ENCODE results near the gene APPL1. TPM values are rescaled to one million over a fixed set of nuclear protein-coding genes. Genes with fewer than 3 reads are reported as not detected.
A peak's percentile ranks its signal among the peaks of the same experiment; 100 is the strongest.

APPL1 gene
- total and polyA plus RNA-seq, 2 of the 13 experiments (the other 11 are each of a cell fraction or from before 2014, with no cell fraction given) = 14.3 to 29.0 TPM

- TF ChIP-seq, protein P1, sequence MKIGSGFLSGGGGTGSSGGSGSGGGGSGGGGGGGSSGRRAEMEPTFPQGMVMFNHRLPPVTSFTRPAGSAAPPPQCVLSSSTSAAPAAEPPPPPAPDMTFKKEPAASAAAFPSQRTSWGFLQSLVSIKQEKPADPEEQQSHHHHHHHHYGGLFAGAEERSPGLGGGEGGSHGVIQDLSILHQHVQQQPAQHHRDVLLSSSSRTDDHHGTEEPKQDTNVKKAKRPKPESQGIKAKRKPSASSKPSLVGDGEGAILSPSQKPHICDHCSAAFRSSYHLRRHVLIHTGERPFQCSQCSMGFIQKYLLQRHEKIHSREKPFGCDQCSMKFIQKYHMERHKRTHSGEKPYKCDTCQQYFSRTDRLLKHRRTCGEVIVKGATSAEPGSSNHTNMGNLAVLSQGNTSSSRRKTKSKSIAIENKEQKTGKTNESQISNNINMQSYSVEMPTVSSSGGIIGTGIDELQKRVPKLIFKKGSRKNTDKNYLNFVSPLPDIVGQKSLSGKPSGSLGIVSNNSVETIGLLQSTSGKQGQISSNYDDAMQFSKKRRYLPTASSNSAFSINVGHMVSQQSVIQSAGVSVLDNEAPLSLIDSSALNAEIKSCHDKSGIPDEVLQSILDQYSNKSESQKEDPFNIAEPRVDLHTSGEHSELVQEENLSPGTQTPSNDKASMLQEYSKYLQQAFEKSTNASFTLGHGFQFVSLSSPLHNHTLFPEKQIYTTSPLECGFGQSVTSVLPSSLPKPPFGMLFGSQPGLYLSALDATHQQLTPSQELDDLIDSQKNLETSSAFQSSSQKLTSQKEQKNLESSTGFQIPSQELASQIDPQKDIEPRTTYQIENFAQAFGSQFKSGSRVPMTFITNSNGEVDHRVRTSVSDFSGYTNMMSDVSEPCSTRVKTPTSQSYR (CRISPR knock-in tag; IDR thresholded peaks at IDR 0.05; ENCODE audit: borderline replicate concordance) = no peak
- TF ChIP-seq ZNF484 (CRISPR knock-in tag; IDR thresholded peaks at IDR 0.05; ENCODE audit: borderline replicate concordance, low read depth) (no peak), ARNT (IDR thresholded peaks at IDR 0.05) (no peak), MBNL3 (CRISPR knock-in tag; conservative IDR thresholded peaks at IDR 0.05) (no peak), FIP1L1 (IDR thresholded peaks at IDR 0.05; ENCODE audit: borderline replicate concordance, insufficient read depth, low read depth, low read length) (no peak), ETS1 (CRISPR knock-in tag; IDR thresholded peaks at IDR 0.05) (peak; percentile 83; the same call in 1 of the 2 replicates), ZNF101 (CRISPR knock-in tag; IDR thresholded peaks at IDR 0.05; ENCODE audit: borderline replicate concordance, low read depth) (peak; percentile 55; the same call in 1 of the 2 replicates), SPEN (CRISPR knock-in tag; IDR thresholded peaks at IDR 0.05; ENCODE audit: low read depth) (no peak; the same call in 1 of the 2 replicates), HCFC1 (IDR thresholded peaks at IDR 0.05; ENCODE audit: low read depth, low read length) (no peak), ARHGAP35 (CRISPR knock-in tag; IDR thresholded peaks at IDR 0.05; ENCODE audit: borderline replicate concordance) (0 out of 2 replicates have a peak, but pooled peaks have one; percentile 47), PREB (CRISPR knock-in tag; IDR thresholded peaks at IDR 0.05) (no peak), NR2C2 (CRISPR knock-in tag; IDR thresholded peaks at IDR 0.05; ENCODE audit: borderline replicate concordance) (peak; percentile 70; the same call in 1 of the 2 replicates), ZC3H13 (CRISPR knock-in tag; IDR thresholded peaks at IDR 0.05) (0 out of 2 replicates have a peak, but pooled peaks have one; percentile 21), TBX3 (IDR thresholded peaks at IDR 0.05; ENCODE audit: borderline replicate concordance) (peak; percentile 15; the same call in 1 of the 2 replicates), DMAP1 (CRISPR knock-in tag; IDR thresholded peaks at IDR 0.05) (peak; percentile 40; the same call in 1 of the 2 replicates), ZNF572 (CRISPR knock-in tag; IDR thresholded peaks at IDR 0.05) (no peak), NFIC (IDR thresholded peaks at IDR 0.05; ENCODE audit: low read length) (no peak), ISX (CRISPR knock-in tag; conservative IDR thresholded peaks at IDR 0.05) (0 out of 2 replicates have a peak, but pooled peaks have one; percentile 65), ZNF264 (CRISPR knock-in tag; IDR thresholded peaks at IDR 0.05) (no peak), SALL1 (CRISPR knock-in tag; IDR thresholded peaks at IDR 0.05) (peak; percentile 72), MAFF (IDR thresholded peaks at IDR 0.05; ENCODE audit: low read depth, low read length) (no peak), ZFP37 (CRISPR knock-in tag; IDR thresholded peaks at IDR 0.05; ENCODE audit: borderline replicate concordance) (no peak)
- TF ChIP-seq, protein P2, sequence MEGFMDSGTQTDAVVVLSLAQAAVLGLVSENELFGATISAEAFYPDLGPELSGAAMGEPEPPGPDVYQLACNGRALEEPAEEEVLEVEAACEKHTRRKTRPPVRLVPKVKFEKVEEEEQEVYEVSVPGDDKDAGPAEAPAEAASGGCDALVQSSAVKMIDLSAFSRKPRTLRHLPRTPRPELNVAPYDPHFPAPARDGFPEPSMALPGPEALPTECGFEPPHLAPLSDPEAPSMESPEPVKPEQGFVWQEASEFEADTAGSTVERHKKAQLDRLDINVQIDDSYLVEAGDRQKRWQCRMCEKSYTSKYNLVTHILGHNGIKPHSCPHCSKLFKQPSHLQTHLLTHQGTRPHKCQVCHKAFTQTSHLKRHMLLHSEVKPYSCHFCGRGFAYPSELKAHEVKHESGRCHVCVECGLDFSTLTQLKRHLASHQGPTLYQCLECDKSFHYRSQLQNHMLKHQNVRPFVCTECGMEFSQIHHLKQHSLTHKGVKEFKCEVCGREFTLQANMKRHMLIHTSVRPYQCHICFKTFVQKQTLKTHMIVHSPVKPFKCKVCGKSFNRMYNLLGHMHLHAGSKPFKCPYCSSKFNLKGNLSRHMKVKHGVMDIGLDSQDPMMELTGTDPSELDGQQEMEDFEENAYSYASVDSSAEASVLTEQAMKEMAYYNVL (CRISPR knock-in tag; IDR thresholded peaks at IDR 0.05; ENCODE audit: borderline replicate concordance) = peak; percentile 43; the same call in 1 of the 2 replicates
Measured at GRCh38 chr3:57227204-57227929, at the start of gene APPL1 (continued).

Measured in HepG2 (cell line).